Muscle of arm (tissue), 12 donors: ENCODE data around the gene OCA2. TPM values are rescaled to one million over a fixed set of nuclear protein-coding genes. Genes with fewer than 3 reads are reported as not detected.
A peak's percentile ranks its signal among the peaks of the same experiment; 100 is the strongest.
"Not testable (repeated sequence)": the region's sequence is repeated elsewhere in the genome, so short reads cannot be mapped to it uniquely, and the experiment has no call there.

Experiments
- DNase-seq: peaks from one replicate; pipeline ENCODE4 v3.0.0-alpha.2; 2013
- polyA plus RNA-seq, 12 donors: library from polyadenylated mRNA; unstranded; fragments of 120-200 nt; gene quantifications; one replicate each; pipeline ENCODE4 v1.2.1, GENCODE V29; 2013; ENCODE audit not compliant: insufficient read length in 12 of 12

The OCA2 gene
- polyA plus RNA-seq, 12 donors, result 2.0 to 4.9 (median 2.8) TPM; not detected in 1

GRCh38 chr15:28023933-28024888 lies 74.9 kb downstream of the OCA2 start:
- DNase-seq, result no peak

- DNase-seq, result no peak
Observed at GRCh38 chr15:28023422-28023821, 75.7 kb downstream of the OCA2 start.

GRCh38 chr15:28022961-28023360 lies 76.2 kb downstream of the OCA2 start:
- no peak for DNase-seq

GRCh38 chr15:28022181-28022580 lies 76.9 kb downstream of the OCA2 start:
- DNase-seq, result no peak

- peak; percentile 40 for DNase-seq
Observed at GRCh38 chr15:28021281-28022039, 77.7 kb downstream of the OCA2 start.

GRCh38 chr15:28020644-28021043 lies 78.5 kb downstream of the OCA2 start:
- no peak for DNase-seq

GRCh38 chr15:28019594-28020309 lies 79.4 kb downstream of the OCA2 start:
- DNase-seq, result no peak

- no peak for DNase-seq
Observed at GRCh38 chr15:28018291-28019044, 80.6 kb downstream of the OCA2 start.

GRCh38 chr15:28017423-28017924 lies 81.6 kb downstream of the OCA2 start:
- no peak for DNase-seq

GRCh38 chr15:28015855-28016254 lies 83.3 kb downstream of the OCA2 start:
- no peak for DNase-seq

GRCh38 chr15:28014623-28015200 lies 84.4 kb downstream of the OCA2 start:
- no peak for DNase-seq

- no peak for DNase-seq
Observed at GRCh38 chr15:28013976-28014375, 85.1 kb downstream of the OCA2 start.

- no peak for DNase-seq
Observed at GRCh38 chr15:28013480-28013879, 85.6 kb downstream of the OCA2 start.

- DNase-seq, result no peak
Observed at GRCh38 chr15:28012231-28012630, 86.9 kb downstream of the OCA2 start.

- not testable (repeated sequence) for DNase-seq
Observed at GRCh38 chr15:28008175-28008574, 90.9 kb downstream of the OCA2 start.

GRCh38 chr15:28006116-28006905 lies 92.8 kb downstream of the OCA2 start:
- peak; percentile 25 for DNase-seq

GRCh38 chr15:28005004-28005527 lies 94.0 kb downstream of the OCA2 start:
- DNase-seq, result no peak

GRCh38 chr15:28004143-28005003 lies 94.7 kb downstream of the OCA2 start:
- DNase-seq, result no peak
